ENCODE results near the gene CLTA. TPM values are rescaled to one million over a fixed set of nuclear protein-coding genes. Genes with fewer than 3 reads are reported as not detected.

The CLTA gene
- total RNA-seq, 1 donor from 2014 or later: 164 TPM

- no peak for DNase-seq
- peaks cover 1% of the 10 kb centered on the region for H3K4me1 Mint-ChIP-seq (ENCODE audit: low read depth, unreplicated experiment)
- H3K9me3 Mint-ChIP-seq (ENCODE audit: unreplicated experiment): no peaks in the 10 kb centered on the region
- no peak overlapping the region for H3K4me3 Mint-ChIP-seq (ENCODE audit: unreplicated experiment)
- H3K27ac Mint-ChIP-seq (ENCODE audit: unreplicated experiment): no peak overlapping the region
- no peaks in the 10 kb centered on the region for H3K36me3 Mint-ChIP-seq (ENCODE audit: unreplicated experiment)
- peaks cover 3% of the 10 kb centered on the region for H3K27me3 Mint-ChIP-seq (ENCODE audit: unreplicated experiment)
- TF ChIP-seq CTCF (IDR thresholded peaks at IDR 0.05; ENCODE audit: partially characterized antibody, unreplicated experiment): no peak
These were observed 16.9 kb downstream of the CLTA start for GRCh38 chr9:36207546-36208012.

GRCh38 chr9:36208521-36209253 is 18.0 kb downstream of the CLTA start:
- Mint-ChIP-seq H3K27ac (ENCODE audit: unreplicated experiment) (no peak overlapping the region), H3K4me1 (ENCODE audit: low read depth, unreplicated experiment) (peaks cover 6% of the 10 kb centered on the region), H3K27me3 (ENCODE audit: unreplicated experiment) (peaks cover 3% of the 10 kb centered on the region), H3K4me3 (ENCODE audit: unreplicated experiment) (no peak overlapping the region), H3K9me3 (ENCODE audit: unreplicated experiment) (no peaks in the 10 kb centered on the region), H3K36me3 (ENCODE audit: unreplicated experiment) (no peaks in the 10 kb centered on the region)
- TF ChIP-seq CTCF (IDR thresholded peaks at IDR 0.05; ENCODE audit: partially characterized antibody, unreplicated experiment): no peak
- no peak for DNase-seq

GRCh38 chr9:36210722-36211121 is 20.0 kb downstream of the CLTA start:
- TF ChIP-seq CTCF (IDR thresholded peaks at IDR 0.05; ENCODE audit: partially characterized antibody, unreplicated experiment): no peak
- no peak for DNase-seq

GRCh38 chr9:36211510-36211909 is 20.8 kb downstream of the CLTA start:
- TF ChIP-seq CTCF (IDR thresholded peaks at IDR 0.05; ENCODE audit: partially characterized antibody, unreplicated experiment): no peak
- Mint-ChIP-seq H3K4me1 (ENCODE audit: low read depth, unreplicated experiment) (peaks cover 9% of the 10 kb centered on the region), H3K27me3 (ENCODE audit: unreplicated experiment) (peaks cover 3% of the 10 kb centered on the region), H3K4me3 (ENCODE audit: unreplicated experiment) (no peak overlapping the region), H3K36me3 (ENCODE audit: unreplicated experiment) (no peaks in the 10 kb centered on the region), H3K9me3 (ENCODE audit: unreplicated experiment) (no peaks in the 10 kb centered on the region), H3K27ac (ENCODE audit: unreplicated experiment) (no peak overlapping the region)
- no peak for DNase-seq

More at GRCh38 chr9:36210722-36211121, 20.0 kb downstream of the CLTA start:
- Mint-ChIP-seq H3K4me3 (ENCODE audit: unreplicated experiment) (no peak overlapping the region), H3K4me1 (ENCODE audit: low read depth, unreplicated experiment) (peaks cover 9% of the 10 kb centered on the region), H3K36me3 (ENCODE audit: unreplicated experiment) (no peaks in the 10 kb centered on the region), H3K27ac (ENCODE audit: unreplicated experiment) (no peak overlapping the region), H3K9me3 (ENCODE audit: unreplicated experiment) (no peaks in the 10 kb centered on the region), H3K27me3 (ENCODE audit: unreplicated experiment) (peaks cover 3% of the 10 kb centered on the region)

GRCh38 chr9:36213387-36213786 is 22.7 kb downstream of the CLTA start:
- no peak overlapping the region for H3K27ac Mint-ChIP-seq (ENCODE audit: unreplicated experiment)
- TF ChIP-seq CTCF (IDR thresholded peaks at IDR 0.05; ENCODE audit: partially characterized antibody, unreplicated experiment): no peak
- peaks cover 9% of the 10 kb centered on the region for H3K4me1 Mint-ChIP-seq (ENCODE audit: low read depth, unreplicated experiment)
- no peak for DNase-seq
- no peaks in the 10 kb centered on the region for H3K36me3 Mint-ChIP-seq (ENCODE audit: unreplicated experiment)
- peaks cover 3% of the 10 kb centered on the region for H3K27me3 Mint-ChIP-seq (ENCODE audit: unreplicated experiment)
- H3K9me3 Mint-ChIP-seq (ENCODE audit: unreplicated experiment): no peaks in the 10 kb centered on the region
- H3K4me3 Mint-ChIP-seq (ENCODE audit: unreplicated experiment): no peak overlapping the region
